HEK293T (cell line): Measurements from ENCODE around the gene NHERF1.

ENCODE experiments used
- CTCF ChIA-PET: fragments of 350-600 bp; formaldehyde crosslinking; extraction: SDS; loops from one replicate; lab custom pipeline; 2021; ENCODE audit warnings: antibody characterized with exemption, inconsistent platforms; lab: Yijun Ruan, JAX
- POLR2A ChIA-PET: fragments of 350-600 bp; formaldehyde crosslinking; extraction: SDS; loops from one replicate; lab custom pipeline; 2020; ENCODE audit warnings: antibody characterized with exemption, inconsistent platforms; lab: Yijun Ruan, JAX
- DNase-seq: peaks from one replicate; pipeline ENCODE4 v3.0.0; 2012; ENCODE audit warnings: mixed read lengths; ENCODE audit errors: extremely low spot score
- ARNT ChIP-seq: fragments of 450-650 bp; IDR thresholded peaks from 2 replicates; pipeline ENCODE4 v1.6.1; 2017; ENCODE audit warnings: mild to moderate bottlenecking
- BHLHE40 ChIP-seq: fragments of 450-650 bp; IDR thresholded peaks from 2 replicates; pipeline ENCODE4 v1.6.1; 2016; ENCODE audit warnings: mild to moderate bottlenecking, moderate library complexity, borderline replicate concordance
- CTBP1 ChIP-seq: fragments of 450-650 bp; IDR thresholded peaks from 2 replicates; pipeline ENCODE4 v1.6.1; 2016; ENCODE audit warnings: borderline replicate concordance
- ELF4 ChIP-seq: fragments of 450-650 bp; IDR thresholded peaks from 2 replicates; pipeline ENCODE4 v1.6.1; 2017; ENCODE audit warnings: antibody characterized with exemption
- FOXA1 ChIP-seq: fragments of 450-650 bp; IDR thresholded peaks from 2 replicates; pipeline ENCODE4 v1.6.1; 2016; ENCODE audit warnings: mild to moderate bottlenecking
- FOXK2 ChIP-seq: fragments of 450-650 bp; IDR thresholded peaks from 2 replicates; pipeline ENCODE4 v1.6.1; 2016; ENCODE audit warnings: mild to moderate bottlenecking
- FOXM1 ChIP-seq: fragments of 450-650 bp; IDR thresholded peaks from 2 replicates; pipeline ENCODE4 v1.6.1; 2017; ENCODE audit warnings: mild to moderate bottlenecking, borderline replicate concordance
- HDGF ChIP-seq: fragments of 450-650 bp; IDR thresholded peaks from 2 replicates; pipeline ENCODE4 v1.6.1; 2017; ENCODE audit warnings: antibody characterized with exemption, borderline replicate concordance
- L3MBTL2 ChIP-seq: fragments of 450-650 bp; conservative IDR thresholded peaks from 2 replicates; pipeline ENCODE4 v1.6.1; 2016; ENCODE audit warnings: mild to moderate bottlenecking
- LEF1 ChIP-seq: fragments of 450-650 bp; IDR thresholded peaks from 2 replicates; pipeline ENCODE4 v1.6.1; 2017; ENCODE audit warnings: mild to moderate bottlenecking, borderline replicate concordance
- NFRKB ChIP-seq: fragments of 450-650 bp; IDR thresholded peaks from 2 replicates; pipeline ENCODE4 v1.6.1; 2016; ENCODE audit warnings: mild to moderate bottlenecking, moderate library complexity
- PKNOX1 ChIP-seq: fragments of 450-650 bp; IDR thresholded peaks from 2 replicates; pipeline ENCODE4 v1.6.1; 2016
- SP1 ChIP-seq: fragments of 450-650 bp; IDR thresholded peaks from 2 replicates; pipeline ENCODE4 v1.6.1; 2017
- SUZ12 ChIP-seq: fragments of 450-650 bp; IDR thresholded peaks from 2 replicates; pipeline ENCODE4 v1.6.1; 2016; ENCODE audit warnings: mild to moderate bottlenecking
- TARDBP ChIP-seq: fragments of 450-650 bp; IDR thresholded peaks from 2 replicates; pipeline ENCODE4 v1.6.1; 2016
- ZNF384 ChIP-seq: fragments of 450-650 bp; IDR thresholded peaks from 2 replicates; pipeline ENCODE4 v1.6.1; 2016

NHERF1 gene

GRCh38 chr17:74800531-74800930 is 52.1 kb downstream of the NHERF1 start:
- POLR2A ChIA-PET: no interaction called here
- CTCF ChIA-PET: interaction anchor here (1.3 kb wide), 1 partner anchor 42 kb away, joined by 3 read pairs; no protein-coding TSS in a partner anchor
- DNase-seq: no peak
- TF ChIP-seq BHLHE40 (no peak), CTBP1 (no peak), SUZ12 (no peak), NFRKB (no peak), FOXM1 (no peak), L3MBTL2 (no peak)

GRCh38 chr17:74801896-74802295 is 53.5 kb downstream of the NHERF1 start:
- DNase-seq: no peak
- no peak for TF ChIP-seq FOXK2
- no peak for TF ChIP-seq SP1
- no peak for TF ChIP-seq ELF4
- no peak for TF ChIP-seq FOXM1
- no peak for TF ChIP-seq PKNOX1
- no peak for TF ChIP-seq SUZ12
- TF ChIP-seq HDGF: no peak
- no peak for TF ChIP-seq L3MBTL2
- no peak for TF ChIP-seq FOXA1
- no peak for TF ChIP-seq CTBP1
- TF ChIP-seq BHLHE40: no peak
- no peak for TF ChIP-seq NFRKB
- TF ChIP-seq LEF1: no peak
- no peak for TF ChIP-seq ZNF384
- no peak for TF ChIP-seq ARNT
- TF ChIP-seq TARDBP: no peak
- POLR2A ChIA-PET: interaction anchor here (1.2 kb wide), 1 partner anchor 71 kb away, joined by 4 read pairs; the partner anchor contains the start of gene FDXR
- CTCF ChIA-PET: interaction anchor here (1.3 kb wide), 1 partner anchor 41 kb away, joined by 3 read pairs; no protein-coding TSS in a partner anchor

GRCh38 chr17:74803388-74803930 is 55.0 kb downstream of the NHERF1 start:
- DNase-seq: no peak
- no peak for TF ChIP-seq TARDBP
- no peak for TF ChIP-seq SP1
- no peak for TF ChIP-seq BHLHE40
- no peak for TF ChIP-seq L3MBTL2
- TF ChIP-seq FOXM1: no peak
- TF ChIP-seq ZNF384: no peak
- TF ChIP-seq CTBP1: no peak
- TF ChIP-seq ELF4: no peak
- TF ChIP-seq FOXK2: no peak
- TF ChIP-seq HDGF: no peak
- no peak for TF ChIP-seq FOXA1
- no peak for TF ChIP-seq LEF1
- no peak for TF ChIP-seq SUZ12
- TF ChIP-seq ARNT: no peak
- no peak for TF ChIP-seq NFRKB
- no peak for TF ChIP-seq PKNOX1
- ChIA-PET CTCF (no interaction called here), POLR2A (interaction anchor here (0.7 kb wide), 1 partner anchor 30 kb away, joined by 3 read pairs; no protein-coding TSS in a partner anchor)

DNA sequence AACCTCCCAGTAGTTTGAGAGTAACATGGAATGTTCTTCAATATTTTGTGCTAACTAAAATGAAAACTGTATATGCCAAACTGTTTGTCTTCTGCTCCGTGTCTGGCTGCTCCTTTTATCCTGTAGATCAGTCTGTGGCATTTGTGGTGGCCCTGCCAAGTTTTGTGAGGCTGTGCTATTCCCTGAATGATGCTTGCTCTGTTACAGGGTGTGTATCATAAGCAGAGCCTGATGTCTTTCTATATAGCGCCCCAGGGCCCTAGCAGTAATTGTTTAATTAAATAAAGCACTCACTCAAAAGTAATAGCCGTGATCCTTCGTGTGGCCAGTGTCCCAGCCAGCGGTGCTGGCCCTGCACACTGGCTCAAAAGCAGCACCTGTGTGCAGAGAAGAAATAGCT is 55.5 kb downstream of the NHERF1 start:
- DNase-seq: no peak
- TF ChIP-seq L3MBTL2 (no peak), CTBP1 (no peak), PKNOX1 (no peak), HDGF (no peak), TARDBP (no peak), SP1 (no peak), LEF1 (no peak), FOXK2 (no peak), ELF4 (no peak), ZNF384 (no peak), FOXA1 (no peak), SUZ12 (no peak), BHLHE40 (no peak), FOXM1 (no peak), NFRKB (no peak), ARNT (no peak)
- POLR2A ChIA-PET: no interaction called here
- CTCF ChIA-PET: no interaction called here

- no peak for DNase-seq
- ChIA-PET POLR2A (interaction anchor here (1.6 kb wide), 1 partner anchor 69 kb away, joined by 7 read pairs; the partner anchor contains the start of gene FDXR), CTCF (interaction anchor here (2.6 kb wide), 1 partner anchor 14 kb away, joined by 9 read pairs; no protein-coding TSS in a partner anchor)
- no peak for TF ChIP-seq LEF1
- TF ChIP-seq FOXA1: no peak
- TF ChIP-seq ELF4: no peak
- TF ChIP-seq FOXK2: no peak
These were observed 56.3 kb downstream of the NHERF1 start for GRCh38 chr17:74804683-74805082.

GRCh38 chr17:74805591-74805991 is 57.2 kb downstream of the NHERF1 start:
- no peak for DNase-seq
- TF ChIP-seq HDGF (no peak), PKNOX1 (no peak), LEF1 (no peak), ELF4 (no peak)
- POLR2A ChIA-PET: interaction anchor here (0.8 to 1.6 kb wide), 3 partner anchors 29 to 68 kb away, joined by 3 to 7 read pairs (median 3); partner anchors contain the start of gene FDXR
- CTCF ChIA-PET: interaction anchor here (2.6 kb wide), 1 partner anchor 14 kb away, joined by 9 read pairs; no protein-coding TSS in a partner anchor
